Astrocyte (in vitro differentiated cells and primary cell): ENCODE measurements around the gene TRIP13. TPM values are rescaled to one million over a fixed set of nuclear protein-coding genes. Genes with fewer than 3 reads are reported as not detected.

ENCODE experiments used
- DNase-seq: peaks from one replicate; pipeline ENCODE4 v3.0.0-alpha.2; 2010; ENCODE audit warnings: low read depth
- FAIRE-seq: peaks from 2 replicates; lab custom pipeline; 2011; peaks lifted over from hg19 to GRCh38; lab: Jason Lieb, UNC
- H2AFZ ChIP-seq: 2 replicates; pipeline ENCODE4 v1.6.0; 2012; ENCODE audit warnings: low read depth, low read length, inconsistent platforms
- H3K27ac ChIP-seq: 2 replicates; pipeline ENCODE4 v1.5.1; 2011; ENCODE audit warnings: low read depth, low read length, inconsistent platforms
- H3K27me3 ChIP-seq: 2 replicates; pipeline ENCODE4 v1.6.0; 2011; ENCODE audit warnings: low read length, inconsistent platforms; ENCODE audit not compliant: insufficient read depth
- H3K36me3 ChIP-seq: 2 replicates; pipeline ENCODE4 v1.5.1; 2011; ENCODE audit warnings: low read length, inconsistent platforms; ENCODE audit not compliant: insufficient read depth
- H3K4me1 ChIP-seq: 2 replicates; pipeline ENCODE4 v1.5.1; 2011; ENCODE audit warnings: low read length, inconsistent platforms; ENCODE audit not compliant: insufficient read depth
- H3K4me2 ChIP-seq: 2 replicates; pipeline ENCODE4 v1.6.0; 2012; ENCODE audit warnings: low read length, inconsistent platforms
- H3K4me3 ChIP-seq: 2 replicates; pipeline ENCODE4 v1.5.1; 2011; ENCODE audit warnings: low read depth, mild to moderate bottlenecking, low read length, inconsistent platforms; ENCODE audit not compliant: insufficient read depth
- H3K79me2 ChIP-seq: 2 replicates; pipeline ENCODE4 v1.6.0; 2012; ENCODE audit warnings: mild to moderate bottlenecking, low read length, inconsistent platforms; ENCODE audit not compliant: insufficient read depth
- H3K9ac ChIP-seq: 2 replicates; pipeline ENCODE4 v1.6.0; 2012; ENCODE audit warnings: mild to moderate bottlenecking, low read length, inconsistent platforms
- H3K9me3 ChIP-seq: 2 replicates; pipeline ENCODE4 v1.5.1; 2012; ENCODE audit warnings: low read depth, mild to moderate bottlenecking, low read length, inconsistent platforms; ENCODE audit not compliant: insufficient read depth
- H4K20me1 ChIP-seq: 2 replicates; pipeline ENCODE4 v1.6.0; 2012; ENCODE audit warnings: low read length, inconsistent platforms; ENCODE audit not compliant: insufficient read depth
- H3K27ac Mint-ChIP-seq: one replicate; pipeline ENCODE4 v1.8.0; 2021; ENCODE audit warnings: mild to moderate bottlenecking, mixed read lengths; ENCODE audit not compliant: unreplicated experiment
- H3K27me3 Mint-ChIP-seq: one replicate; pipeline ENCODE4 v1.8.0; 2021; ENCODE audit warnings: low read depth, mixed read lengths; ENCODE audit not compliant: unreplicated experiment
- H3K36me3 Mint-ChIP-seq: one replicate; pipeline ENCODE4 v1.8.0; 2021; ENCODE audit warnings: low read depth, mixed read lengths; ENCODE audit not compliant: unreplicated experiment
- H3K4me1 Mint-ChIP-seq: one replicate; pipeline ENCODE4 v1.8.0; 2021; ENCODE audit warnings: low read depth, mixed read lengths; ENCODE audit not compliant: unreplicated experiment
- H3K4me3 Mint-ChIP-seq: one replicate; pipeline ENCODE4 v1.8.0; 2021; ENCODE audit warnings: mild to moderate bottlenecking, moderate library complexity, mixed read lengths; ENCODE audit not compliant: unreplicated experiment
- H3K9me3 Mint-ChIP-seq: one replicate; pipeline ENCODE4 v1.8.0; 2021; ENCODE audit warnings: mild to moderate bottlenecking, mixed read lengths; ENCODE audit not compliant: unreplicated experiment
- CTCF ChIP-seq: IDR thresholded peaks from 2 replicates; pipeline ENCODE4 v1.5.1; 2011; ENCODE audit warnings: low read depth, mild to moderate bottlenecking, inconsistent platforms, low read length, moderate library complexity; ENCODE audit not compliant: insufficient read depth
- EZH2 ChIP-seq: IDR thresholded peaks from 2 replicates; pipeline ENCODE4 v1.6.1; 2012; ENCODE audit warnings: mild to moderate bottlenecking, low read length, inconsistent platforms; ENCODE audit not compliant: insufficient read depth
- total RNA-seq: library from RNA; stranded (reverse); gene quantifications from 2 replicates; pipeline ENCODE4 v1.2.1, GENCODE V29; 2021

Gene TRIP13
- total RNA-seq, 1 donor from 2014 or later: 7.3 TPM

GRCh38 chr5:919356-920000 lies 26.8 kb downstream of the TRIP13 start:
- Mint-ChIP-seq H3K4me1 (peaks cover 17% of the 10 kb centered on the region), H3K27me3 (peaks cover 6% of the 10 kb centered on the region), H3K36me3 (peaks cover 2% of the 10 kb centered on the region), H3K27ac (no peak overlapping the region), H3K4me3 (no peak overlapping the region), H3K9me3 (peaks cover 4% of the 10 kb centered on the region)
- TF ChIP-seq CTCF (no peak), EZH2 (no peak)
- FAIRE-seq: no peak
- Histone ChIP-seq H3K4me2 (no peak overlapping the region), H3K36me3 (peaks cover 8% of the 10 kb centered on the region), H3K27me3 (no peaks in the 10 kb centered on the region), H3K27ac (no peak overlapping the region), H3K4me3 (no peak overlapping the region), H3K79me2 (no peaks in the 10 kb centered on the region), H3K9me3 (no peaks in the 10 kb centered on the region), H4K20me1 (peaks cover 10% of the 10 kb centered on the region), H3K9ac (no peak overlapping the region), H2AFZ (no peak overlapping the region), H3K4me1 (no peaks in the 10 kb centered on the region)
- no peak for DNase-seq

- Mint-ChIP-seq H3K27ac (peak overlapping the region; percentile 27), H3K4me3 (no peak overlapping the region), H3K9me3 (peaks cover 4% of the 10 kb centered on the region), H3K36me3 (no peaks in the 10 kb centered on the region), H3K27me3 (peaks cover 13% of the 10 kb centered on the region), H3K4me1 (peaks cover 14% of the 10 kb centered on the region)
- FAIRE-seq: no peak
- Histone ChIP-seq H2AFZ (no peak overlapping the region), H3K79me2 (no peaks in the 10 kb centered on the region), H3K9me3 (no peaks in the 10 kb centered on the region), H3K27me3 (peaks cover 4% of the 10 kb centered on the region), H3K27ac (no peak overlapping the region), H3K4me1 (no peaks in the 10 kb centered on the region), H3K4me3 (no peak overlapping the region), H3K4me2 (no peak overlapping the region), H4K20me1 (peaks cover 10% of the 10 kb centered on the region), H3K36me3 (peaks cover 8% of the 10 kb centered on the region), H3K9ac (no peak overlapping the region)
- TF ChIP-seq EZH2 (no peak), CTCF (no peak)
- DNase-seq: no peak
Observed at GRCh38 chr5:920321-920720, 27.6 kb downstream of the TRIP13 start.
